ENCODE measurements around the gene USP3. TPM values are rescaled to one million over a fixed set of nuclear protein-coding genes. Genes with fewer than 3 reads are reported as not detected.
"Not testable (repeated sequence)": the region's sequence is repeated elsewhere in the genome, so short reads cannot be mapped to it uniquely, and the experiment has no call there.

The USP3 gene
- total RNA-seq, 2 donors from 2014 or later: 40.3 to 41.8 TPM

DNA sequence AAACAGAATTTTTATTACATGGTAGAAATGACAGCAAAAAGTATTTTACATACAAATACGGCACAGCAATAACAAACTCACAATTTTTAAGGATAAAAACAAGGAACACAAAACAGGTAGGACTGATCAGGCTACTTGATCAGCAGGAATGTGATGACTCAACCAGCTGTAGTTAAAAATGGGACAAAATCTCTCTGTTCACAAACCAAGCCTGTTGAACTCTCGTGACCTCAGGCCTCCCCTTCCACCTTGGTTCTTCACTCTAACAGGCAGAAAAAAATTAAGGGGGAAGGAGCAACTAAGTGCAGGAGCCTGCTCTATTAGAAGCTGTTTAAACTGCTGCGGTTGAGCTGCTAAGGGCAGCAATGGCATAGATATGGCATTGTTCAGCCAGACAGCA, 111.5 kb downstream of the USP3 start:
- no peak for DNase-seq (ENCODE audit: low spot score)
- intact Hi-C loops (cut with DNase I): no loop called here

DNA sequence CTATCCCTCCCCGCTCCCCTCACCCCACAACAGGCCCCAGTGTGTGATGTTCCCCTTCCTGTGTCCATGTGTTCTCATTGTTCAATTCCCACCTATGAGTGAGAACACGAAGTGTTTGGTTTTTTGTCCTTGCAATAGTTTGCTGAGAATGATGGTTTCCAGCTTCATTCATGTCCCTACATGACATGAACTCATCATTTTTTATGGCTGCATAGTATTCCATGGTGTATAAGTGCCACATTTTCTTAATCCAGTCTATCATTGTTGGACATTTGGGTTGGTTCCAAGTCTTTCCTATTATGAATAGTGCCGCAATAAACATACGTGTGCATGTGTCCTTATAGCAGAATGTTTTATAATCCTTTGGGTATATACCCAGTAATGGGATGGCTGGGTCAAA, 112.8 kb downstream of the USP3 start:
- DNase-seq (ENCODE audit: low spot score); intact Hi-C loops (cut with DNase I): not testable (repeated sequence)

DNA sequence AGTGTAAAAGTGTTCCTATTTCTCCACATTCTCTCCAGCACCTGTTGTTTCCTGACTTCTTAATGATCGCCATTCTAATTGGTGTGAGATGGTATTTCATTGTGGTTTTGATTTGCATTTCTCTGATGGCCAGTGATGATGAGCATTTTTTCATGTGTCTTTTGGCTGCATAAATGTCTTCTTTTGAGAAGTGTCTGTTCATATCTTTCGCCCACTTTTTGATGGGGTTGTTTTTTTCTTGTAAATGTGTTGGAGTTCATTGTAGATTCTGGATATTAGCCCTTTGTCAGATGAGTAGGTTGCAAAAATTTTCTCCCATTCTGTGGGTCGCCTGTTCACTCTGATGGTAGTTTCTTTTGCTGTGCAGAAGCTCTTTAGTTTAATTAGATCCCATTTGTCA, 113.2 kb downstream of the USP3 start:
- not testable (repeated sequence) for DNase-seq (ENCODE audit: low spot score)

DNA sequence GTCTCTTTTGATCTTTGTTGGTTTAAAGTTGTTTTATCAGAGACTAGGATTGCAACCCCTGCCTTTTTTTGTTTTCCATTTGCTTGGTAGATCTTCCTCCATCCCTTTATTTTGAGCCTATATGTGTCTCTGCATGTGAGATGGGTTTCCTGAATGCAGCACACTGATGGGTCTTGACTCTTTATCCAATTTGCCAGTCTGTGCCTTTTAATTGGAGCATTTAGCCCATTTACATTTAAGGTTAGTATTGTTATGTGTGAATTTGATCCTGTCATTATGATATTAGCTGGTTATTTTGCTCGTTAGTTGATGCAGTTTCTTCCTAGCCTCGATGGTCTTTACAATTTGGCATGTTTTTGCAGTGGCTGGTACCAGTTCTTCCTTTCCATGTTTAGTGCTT, 116.4 kb downstream of the USP3 start:
- DNase-seq (ENCODE audit: low spot score); intact Hi-C loops (cut with DNase I): not testable (repeated sequence)

More for the DNA sequence above, 113.2 kb downstream of the USP3 start:
- intact Hi-C loops (cut with DNase I): not testable (repeated sequence)

GRCh38 chr15:63623232-63623969, 119.0 kb downstream of the USP3 start:
- intact Hi-C loops (cut with DNase I): no loop called here
- no peak for DNase-seq (ENCODE audit: low spot score)

- intact Hi-C loops (cut with DNase I): no loop called here
- no peak for DNase-seq (ENCODE audit: low spot score)
Measured at GRCh38 chr15:63626955-63627354, 122.6 kb downstream of the USP3 start.

DNA sequence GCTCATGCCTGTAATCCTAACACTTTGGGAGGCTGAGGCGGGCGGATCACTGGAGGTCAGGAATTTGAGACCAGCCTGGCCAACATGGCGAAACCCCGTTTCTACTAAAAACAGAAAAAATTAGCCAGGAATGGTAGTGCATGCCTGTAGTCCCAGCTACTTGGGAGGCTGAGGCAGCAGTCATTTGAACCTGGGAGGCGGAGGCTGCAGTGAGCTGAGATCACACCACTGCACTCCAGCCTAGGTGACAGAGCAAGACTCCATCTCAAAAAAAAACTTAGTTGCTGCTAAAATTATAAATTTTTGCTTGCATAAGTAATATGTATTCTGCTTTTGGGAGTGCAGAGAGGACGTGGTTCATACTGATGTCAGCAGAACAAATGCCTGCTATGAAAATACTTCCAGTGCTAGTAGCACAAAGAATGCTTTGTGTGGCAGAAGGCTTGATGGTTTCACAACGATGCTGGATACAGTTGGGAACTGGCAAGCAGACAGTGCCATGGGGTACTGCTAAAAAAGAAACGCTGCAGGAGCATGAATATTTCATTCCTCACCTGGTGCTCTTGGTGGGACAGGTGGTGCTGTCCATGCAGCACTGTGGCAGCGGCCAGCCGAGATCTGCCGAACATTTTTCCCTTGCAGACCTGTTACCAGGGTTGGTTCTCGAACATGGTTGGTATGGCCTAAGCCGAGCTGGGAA, 123.9 kb downstream of the USP3 start:
- DNase-seq (ENCODE audit: low spot score): no peak
- intact Hi-C loops (cut with DNase I): no loop called here

DNA sequence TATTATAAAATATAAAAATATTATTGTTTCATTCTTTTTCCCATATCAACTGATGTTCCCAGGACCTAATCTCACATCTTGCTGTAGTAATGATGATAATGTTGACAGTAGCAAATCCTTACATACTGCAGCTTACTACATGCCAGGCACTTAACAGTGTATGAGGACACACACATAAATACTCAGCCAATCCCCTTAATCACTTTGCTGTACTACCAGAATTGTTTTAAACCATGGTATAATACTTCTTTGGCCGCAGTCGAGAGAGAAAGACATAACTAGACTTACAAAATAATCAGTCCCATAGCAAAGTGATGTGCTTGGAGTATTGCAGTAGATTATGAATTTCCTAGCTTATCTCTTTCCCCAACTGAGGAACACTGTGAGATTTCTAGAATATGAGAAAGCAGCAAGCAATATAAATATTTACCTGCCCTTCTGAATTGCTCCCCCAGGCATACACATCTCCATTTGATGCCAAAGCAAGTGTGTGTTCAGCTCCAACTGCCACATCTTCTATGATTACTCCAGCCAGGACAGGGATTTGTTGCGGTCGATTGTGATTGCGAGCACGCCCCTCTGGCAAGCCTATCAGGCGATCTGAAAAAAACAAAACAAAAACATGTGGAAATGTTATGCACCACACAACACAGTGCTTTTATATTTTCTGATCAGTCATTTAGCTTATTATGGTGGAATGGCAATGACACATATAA, 125.8 kb downstream of the USP3 start:
- intact Hi-C loops (cut with DNase I): no loop called here
- DNase-seq (ENCODE audit: low spot score): no peak

DNA sequence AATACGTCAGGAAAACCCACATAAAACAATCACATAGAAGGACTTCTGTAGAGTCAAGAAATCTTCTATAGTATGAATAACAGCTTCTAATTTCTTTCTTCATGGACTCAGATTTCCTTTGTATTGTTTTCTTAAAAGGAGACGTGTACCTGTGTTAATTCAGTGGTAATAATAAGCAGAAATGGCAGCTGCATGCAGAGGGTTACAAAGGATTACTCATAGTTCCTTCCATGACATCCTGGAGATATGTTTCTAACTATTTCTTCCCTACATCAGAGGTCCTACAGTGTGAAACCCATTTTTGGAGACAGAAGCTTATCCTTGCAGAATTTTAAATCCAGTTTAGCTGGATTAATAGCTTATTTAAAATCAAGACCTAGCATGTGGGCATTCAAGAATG, 128.9 kb downstream of the USP3 start:
- intact Hi-C loops (cut with DNase I): no loop called here
- DNase-seq (ENCODE audit: low spot score): no peak

DNA sequence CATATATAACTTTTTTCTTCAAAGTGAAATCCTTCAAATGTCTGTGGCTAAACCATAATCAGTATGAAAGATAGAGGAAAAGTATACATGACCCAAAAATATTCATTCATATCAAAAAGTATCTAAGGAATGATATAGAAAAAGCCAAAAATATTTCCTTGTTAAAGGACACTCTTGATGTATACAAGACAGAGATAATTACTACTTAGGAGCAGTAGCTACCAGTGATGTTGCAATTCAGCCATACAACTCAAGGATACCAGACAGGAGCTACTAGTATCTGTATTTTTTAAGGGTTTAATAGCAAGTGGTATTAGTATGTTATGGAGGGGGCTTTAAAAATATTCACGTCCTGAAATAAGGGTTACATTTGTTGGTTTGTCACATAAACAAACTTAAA, 129.8 kb downstream of the USP3 start:
- no peak for DNase-seq (ENCODE audit: low spot score)
- intact Hi-C loops (cut with DNase I): no loop called here

DNA sequence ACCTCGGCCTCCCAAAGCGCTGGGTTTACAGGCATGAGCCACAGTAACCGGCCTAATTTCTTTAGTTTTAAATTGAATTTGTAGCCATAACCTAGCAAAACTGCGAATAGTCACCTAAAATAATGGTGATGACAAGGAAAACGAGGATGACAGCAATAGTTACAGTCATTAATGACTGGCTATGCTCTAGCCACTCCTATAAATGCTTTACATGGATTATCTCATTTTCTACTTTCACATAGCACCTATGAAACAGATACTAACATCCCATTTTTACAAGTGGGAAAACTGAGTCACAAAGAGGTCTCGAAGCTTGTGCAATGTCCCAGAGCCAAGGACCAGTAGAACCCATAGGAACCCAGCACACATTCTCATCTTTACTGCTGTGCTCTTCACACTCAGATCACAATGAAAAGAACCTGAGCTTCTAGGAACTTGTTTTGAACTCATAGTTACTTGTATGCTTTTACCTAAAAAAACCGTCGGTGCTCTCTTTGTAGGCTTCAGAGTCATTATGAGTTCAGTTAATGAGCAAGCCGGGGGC, 132.2 kb downstream of the USP3 start:
- intact Hi-C loops (cut with DNase I): no loop called here

DNA sequence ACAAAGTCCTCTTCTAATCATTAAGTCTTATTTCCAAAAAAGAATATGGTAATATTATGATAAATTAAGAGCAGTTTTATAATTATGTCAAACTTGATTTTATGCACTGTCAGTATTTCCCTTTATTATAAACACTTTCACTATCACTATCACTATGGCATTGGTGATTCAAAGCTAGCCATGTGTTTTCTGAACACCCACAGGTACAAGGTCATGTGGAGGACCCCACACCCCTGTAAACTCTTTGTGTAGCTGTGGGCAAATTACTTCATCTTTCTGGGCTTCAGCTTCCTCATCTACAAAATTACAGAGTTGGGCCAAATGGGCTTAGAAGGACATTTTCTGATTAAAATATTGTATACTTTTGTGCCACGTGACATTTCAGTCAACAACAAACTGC, 134.4 kb downstream of the USP3 start:
- intact Hi-C loops (cut with DNase I): no loop called here
- no peak for DNase-seq (ENCODE audit: low spot score)

More for the DNA sequence above, 132.2 kb downstream of the USP3 start:
- no peak for DNase-seq (ENCODE audit: low spot score)

- no peak for DNase-seq (ENCODE audit: low spot score)
- intact Hi-C loops (cut with DNase I): no loop called here
Measured at GRCh38 chr15:63640146-63640545, 135.8 kb downstream of the USP3 start.

Other genes with a start within 250 kb of the USP3 start
- gene APH1B, start 227.0 kb upstream of the USP3 start, total RNA-seq: 10 to 100 TPM; 20.9 to 21.2 TPM
- 10 to 100 TPM; 36.7 to 48.3 TPM for gene CA12, start 122.7 kb upstream of the USP3 start, total RNA-seq
- gene FBXL22, start 92.8 kb downstream of the USP3 start, total RNA-seq: 10 to 100 TPM; 17.7 to 36.8 TPM